ENCODE measurements around the gene NTN4. TPM values are rescaled to one million over a fixed set of nuclear protein-coding genes. Genes with fewer than 3 reads are reported as not detected.

NTN4 gene
- total RNA-seq, 1 experiment from 2014 or later: 9.6 TPM

DNA sequence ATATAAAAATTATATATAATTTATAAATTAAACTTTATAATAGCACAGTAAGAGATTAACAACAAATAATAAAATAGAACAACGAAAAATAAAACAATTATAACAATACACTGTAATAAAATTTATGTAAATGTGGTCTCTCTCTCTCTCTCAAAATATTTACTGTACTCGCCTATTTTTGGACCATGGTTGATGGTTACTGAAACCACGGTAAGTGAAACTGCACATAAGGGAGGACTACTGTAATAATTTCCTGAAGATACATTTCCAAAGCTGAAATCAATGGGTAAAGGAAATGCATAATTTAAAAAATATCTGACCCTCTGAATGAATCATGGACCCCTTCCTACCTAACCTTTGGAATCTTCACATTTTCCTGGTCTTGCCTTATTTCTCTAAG is 48.9 kb downstream of the NTN4 start:
- Histone ChIP-seq H3K4me3 (ENCODE audit: low read depth, low read length, poor library complexity, severe bottlenecking) (no peak overlapping the region), H3K36me3 (ENCODE audit: insufficient read depth, low read length, poor library complexity, severe bottlenecking) (no peaks in the 10 kb centered on the region), H3K4me1 (ENCODE audit: insufficient read depth, low read length, poor library complexity, severe bottlenecking) (no peaks in the 10 kb centered on the region), H3K27ac (ENCODE audit: low read depth, low read length, poor library complexity, severe bottlenecking) (no peak overlapping the region), H3K9me3 (ENCODE audit: low read depth, low read length, poor library complexity, severe bottlenecking) (no peaks in the 10 kb centered on the region), H3K27me3 (replicated peaks; ENCODE audit: insufficient read depth, low read depth, low read length, poor library complexity) (no peaks in the 10 kb centered on the region)
- ChIA-PET CTCF (no interaction called here), POLR2A (ENCODE audit: low non-redundant PET) (no interaction called here)
- no peak for DNase-seq (ENCODE audit: low spot score)
- BruUV-seq (replicated peaks): no TSS peak
- TF ChIP-seq EZH2 (IDR thresholded peaks at IDR 0.05; ENCODE audit: borderline replicate concordance, low read depth, low read length, poor library complexity, severe bottlenecking): no peak
- TF ChIP-seq, protein P1, sequence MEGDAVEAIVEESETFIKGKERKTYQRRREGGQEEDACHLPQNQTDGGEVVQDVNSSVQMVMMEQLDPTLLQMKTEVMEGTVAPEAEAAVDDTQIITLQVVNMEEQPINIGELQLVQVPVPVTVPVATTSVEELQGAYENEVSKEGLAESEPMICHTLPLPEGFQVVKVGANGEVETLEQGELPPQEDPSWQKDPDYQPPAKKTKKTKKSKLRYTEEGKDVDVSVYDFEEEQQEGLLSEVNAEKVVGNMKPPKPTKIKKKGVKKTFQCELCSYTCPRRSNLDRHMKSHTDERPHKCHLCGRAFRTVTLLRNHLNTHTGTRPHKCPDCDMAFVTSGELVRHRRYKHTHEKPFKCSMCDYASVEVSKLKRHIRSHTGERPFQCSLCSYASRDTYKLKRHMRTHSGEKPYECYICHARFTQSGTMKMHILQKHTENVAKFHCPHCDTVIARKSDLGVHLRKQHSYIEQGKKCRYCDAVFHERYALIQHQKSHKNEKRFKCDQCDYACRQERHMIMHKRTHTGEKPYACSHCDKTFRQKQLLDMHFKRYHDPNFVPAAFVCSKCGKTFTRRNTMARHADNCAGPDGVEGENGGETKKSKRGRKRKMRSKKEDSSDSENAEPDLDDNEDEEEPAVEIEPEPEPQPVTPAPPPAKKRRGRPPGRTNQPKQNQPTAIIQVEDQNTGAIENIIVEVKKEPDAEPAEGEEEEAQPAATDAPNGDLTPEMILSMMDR (conservative IDR thresholded peaks at IDR 0.05; ENCODE audit: low read depth, low read length): no peak
- intact Hi-C loops (cut with micrococcal nuclease; ENCODE audit: unreplicated experiment): no loop called here

DNA sequence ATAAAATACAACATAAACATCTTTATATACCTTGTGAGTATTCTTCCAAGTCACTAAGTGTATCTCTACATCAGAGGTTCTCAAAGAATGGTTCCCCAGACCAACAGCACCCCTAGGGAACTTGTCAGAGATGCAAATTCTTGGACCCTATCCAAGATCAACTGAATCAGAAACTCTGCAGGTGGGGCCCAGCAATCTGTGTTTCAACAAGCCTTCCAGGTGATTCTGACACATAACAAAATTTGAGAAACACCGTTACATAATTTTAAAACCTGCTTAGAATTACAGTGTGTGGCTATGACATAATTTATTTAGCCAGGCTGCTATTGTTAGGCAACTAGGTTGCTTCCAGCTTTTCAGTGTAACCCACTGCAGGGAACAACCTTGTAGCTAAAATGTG is 49.8 kb downstream of the NTN4 start:
- Histone ChIP-seq H3K9me3 (ENCODE audit: low read depth, low read length, poor library complexity, severe bottlenecking) (no peaks in the 10 kb centered on the region), H3K27ac (ENCODE audit: low read depth, low read length, poor library complexity, severe bottlenecking) (no peak overlapping the region), H3K4me1 (ENCODE audit: insufficient read depth, low read length, poor library complexity, severe bottlenecking) (no peaks in the 10 kb centered on the region), H3K36me3 (ENCODE audit: insufficient read depth, low read length, poor library complexity, severe bottlenecking) (no peaks in the 10 kb centered on the region), H3K27me3 (replicated peaks; ENCODE audit: insufficient read depth, low read depth, low read length, poor library complexity) (no peaks in the 10 kb centered on the region), H3K4me3 (ENCODE audit: low read depth, low read length, poor library complexity, severe bottlenecking) (no peak overlapping the region)
- TF ChIP-seq, protein P1 (conservative IDR thresholded peaks at IDR 0.05; ENCODE audit: low read depth, low read length): no peak
- TF ChIP-seq EZH2 (IDR thresholded peaks at IDR 0.05; ENCODE audit: borderline replicate concordance, low read depth, low read length, poor library complexity, severe bottlenecking): no peak
- no TSS peak for BruUV-seq (replicated peaks)
- CTCF ChIA-PET: no interaction called here
- intact Hi-C loops (cut with micrococcal nuclease; ENCODE audit: unreplicated experiment): no loop called here
- POLR2A ChIA-PET (ENCODE audit: low non-redundant PET): no interaction called here
- DNase-seq (ENCODE audit: low spot score): no peak

DNA sequence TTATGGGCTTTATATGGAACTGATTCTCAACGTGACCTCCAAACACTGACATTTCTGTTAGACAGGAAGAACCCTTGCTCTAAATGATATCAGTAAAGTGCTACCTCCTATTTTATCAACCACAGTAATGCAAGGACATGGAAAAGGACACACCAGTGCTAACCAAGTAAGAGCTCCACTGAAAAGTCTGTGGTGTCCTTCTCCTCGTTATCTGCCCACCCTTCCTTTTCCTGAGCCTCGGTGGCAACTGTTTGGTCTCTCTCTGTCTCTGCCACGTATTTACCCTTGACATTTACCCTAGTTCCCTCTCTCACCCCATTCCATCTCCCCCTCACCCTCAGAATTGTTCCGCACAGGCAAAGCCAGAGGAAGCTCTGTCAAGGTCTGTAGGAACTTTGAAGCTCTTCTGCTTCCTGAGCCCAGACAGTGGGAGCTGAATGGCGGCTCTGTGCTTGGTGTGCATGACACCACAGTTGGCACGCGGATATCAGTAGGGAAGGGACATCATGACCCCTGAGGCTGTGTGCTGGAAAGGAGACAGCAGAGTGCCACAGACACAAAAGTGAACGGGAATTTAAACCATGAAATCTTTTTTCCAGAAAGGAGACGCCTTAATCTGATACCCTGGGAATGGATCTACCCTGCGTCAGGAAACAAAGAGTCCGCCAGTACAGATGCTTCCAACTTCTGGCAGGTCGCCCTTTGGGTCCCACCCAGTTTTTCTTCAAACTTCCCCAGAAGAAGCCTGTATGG is 50.8 kb downstream of the NTN4 start:
- H3K36me3 ChIP-seq (ENCODE audit: insufficient read depth, low read length, poor library complexity, severe bottlenecking): no peaks in the 10 kb centered on the region
- no peak for TF ChIP-seq EZH2 (IDR thresholded peaks at IDR 0.05; ENCODE audit: borderline replicate concordance, low read depth, low read length, poor library complexity, severe bottlenecking)
- H3K4me1 ChIP-seq (ENCODE audit: insufficient read depth, low read length, poor library complexity, severe bottlenecking): no peaks in the 10 kb centered on the region
- no peak overlapping the region for H3K27ac ChIP-seq (ENCODE audit: low read depth, low read length, poor library complexity, severe bottlenecking)
- no peak for DNase-seq (ENCODE audit: low spot score)
- H3K4me3 ChIP-seq (ENCODE audit: low read depth, low read length, poor library complexity, severe bottlenecking): no peak overlapping the region
- no peaks in the 10 kb centered on the region for H3K9me3 ChIP-seq (ENCODE audit: low read depth, low read length, poor library complexity, severe bottlenecking)
- BruUV-seq (replicated peaks): no TSS peak
- POLR2A ChIA-PET (ENCODE audit: low non-redundant PET): interaction anchor here (0.6 kb wide), 1 partner anchor 97 kb away, joined by 10 read pairs; no protein-coding TSS in a partner anchor
- intact Hi-C loops (cut with micrococcal nuclease; ENCODE audit: unreplicated experiment): no loop called here
- no peaks in the 10 kb centered on the region for H3K27me3 ChIP-seq (replicated peaks; ENCODE audit: insufficient read depth, low read depth, low read length, poor library complexity)
- CTCF ChIA-PET: no interaction called here
